ENCODE measurements around the gene OGA. TPM values are rescaled to one million over a fixed set of nuclear protein-coding genes. Genes with fewer than 3 reads are reported as not detected.

The OGA gene
- total and polyA plus RNA-seq, 2 experiments from 2014 or later = 46.1 to 76.8 TPM

DNA sequence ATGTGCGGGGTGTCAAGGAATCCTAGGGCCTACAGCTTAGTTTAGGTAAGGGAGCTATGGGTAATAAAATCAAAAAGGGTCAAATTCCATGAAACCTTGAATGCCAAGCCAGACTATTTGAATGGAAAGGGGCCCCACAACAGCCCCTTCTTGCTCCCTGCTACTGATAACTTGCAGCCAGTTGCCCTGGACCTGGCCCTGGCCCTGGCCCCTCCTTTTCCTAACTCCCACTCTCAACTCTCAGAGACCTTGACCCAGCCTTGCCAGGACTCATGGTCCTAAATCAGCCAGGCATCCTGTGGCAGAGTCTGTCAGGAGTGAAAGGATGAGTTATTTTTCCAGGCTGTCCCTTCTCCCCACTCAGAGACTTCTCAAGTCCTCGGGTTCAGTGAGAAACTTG is 19.5 kb upstream of the OGA start:
- 93% methylated on average over 2 of the region's 2 CpGs for WGBS (ENCODE audit: low lambda C conversion rate, missing lambda C conversion rate)
- peaks cover 22% of the 10 kb centered on the region for H4K20me1 ChIP-seq (ENCODE audit: insufficient read depth, poor library complexity, severe bottlenecking)

DNA sequence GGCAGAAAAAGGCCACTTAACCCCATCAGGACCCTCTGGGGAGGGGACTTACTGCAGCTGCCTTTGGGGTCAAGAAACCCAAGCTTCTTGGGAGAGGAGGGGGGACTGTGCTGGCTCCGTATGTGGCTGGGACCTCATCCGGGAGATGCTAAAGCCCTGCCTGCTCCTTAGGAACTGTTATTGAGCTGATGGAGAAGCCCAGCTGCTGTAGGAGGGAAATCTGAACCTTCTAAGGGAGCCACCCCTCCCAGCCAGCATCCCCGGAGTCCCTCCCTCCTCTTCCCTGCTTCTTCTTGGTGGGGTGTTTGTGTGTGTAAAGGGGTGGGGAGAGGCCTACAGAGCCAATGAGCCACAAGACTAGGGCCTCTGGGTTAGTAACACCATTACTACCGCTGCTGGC is 17.1 kb upstream of the OGA start:
- Histone ChIP-seq H3K4me2 (no peak overlapping the region), H3K27me3 (no peaks in the 10 kb centered on the region), H3K9me2 (replicated peaks; ENCODE audit: insufficient read depth) (no peaks in the 10 kb centered on the region), H3K9me3 (ENCODE audit: low read depth) (no peaks in the 10 kb centered on the region), H3K36me3 (replicated peaks; ENCODE audit: insufficient read depth, low read depth) (no peaks in the 10 kb centered on the region), H2AFZ (no peak overlapping the region), H4K20me1 (ENCODE audit: insufficient read depth, poor library complexity, severe bottlenecking) (peaks cover 3% of the 10 kb centered on the region), H3K4me1 (ENCODE audit: insufficient read depth) (peaks cover 23% of the 10 kb centered on the region), H3K79me2 (no peaks in the 10 kb centered on the region), H3K27ac (no peak overlapping the region), H3K4me3 (no peak overlapping the region)
- no peak for DNase-seq (ENCODE audit: low spot score)
- 92% methylated on average over 4 of the region's 4 CpGs for WGBS (ENCODE audit: low lambda C conversion rate, missing lambda C conversion rate)
- no peak for TF ChIP-seq EZH2 (IDR thresholded peaks at IDR 0.05; ENCODE audit: borderline replicate concordance)
- TF ChIP-seq, protein P1, sequence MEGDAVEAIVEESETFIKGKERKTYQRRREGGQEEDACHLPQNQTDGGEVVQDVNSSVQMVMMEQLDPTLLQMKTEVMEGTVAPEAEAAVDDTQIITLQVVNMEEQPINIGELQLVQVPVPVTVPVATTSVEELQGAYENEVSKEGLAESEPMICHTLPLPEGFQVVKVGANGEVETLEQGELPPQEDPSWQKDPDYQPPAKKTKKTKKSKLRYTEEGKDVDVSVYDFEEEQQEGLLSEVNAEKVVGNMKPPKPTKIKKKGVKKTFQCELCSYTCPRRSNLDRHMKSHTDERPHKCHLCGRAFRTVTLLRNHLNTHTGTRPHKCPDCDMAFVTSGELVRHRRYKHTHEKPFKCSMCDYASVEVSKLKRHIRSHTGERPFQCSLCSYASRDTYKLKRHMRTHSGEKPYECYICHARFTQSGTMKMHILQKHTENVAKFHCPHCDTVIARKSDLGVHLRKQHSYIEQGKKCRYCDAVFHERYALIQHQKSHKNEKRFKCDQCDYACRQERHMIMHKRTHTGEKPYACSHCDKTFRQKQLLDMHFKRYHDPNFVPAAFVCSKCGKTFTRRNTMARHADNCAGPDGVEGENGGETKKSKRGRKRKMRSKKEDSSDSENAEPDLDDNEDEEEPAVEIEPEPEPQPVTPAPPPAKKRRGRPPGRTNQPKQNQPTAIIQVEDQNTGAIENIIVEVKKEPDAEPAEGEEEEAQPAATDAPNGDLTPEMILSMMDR (IDR thresholded peaks at IDR 0.05; ENCODE audit: poor library complexity) = no peak
- no peak for TF ChIP-seq EZH2phosphoT487 (IDR thresholded peaks at IDR 0.05; ENCODE audit: low read depth, severe bottlenecking, unreplicated experiment)

More for the DNA sequence above, 19.5 kb upstream of the OGA start:
- no peak for TF ChIP-seq EZH2 (IDR thresholded peaks at IDR 0.05; ENCODE audit: borderline replicate concordance)
- TF ChIP-seq, protein P1 (IDR thresholded peaks at IDR 0.05; ENCODE audit: poor library complexity) = no peak
- TF ChIP-seq EZH2phosphoT487 (IDR thresholded peaks at IDR 0.05; ENCODE audit: low read depth, severe bottlenecking, unreplicated experiment) = no peak
- Histone ChIP-seq H3K9me3 (ENCODE audit: low read depth) (no peaks in the 10 kb centered on the region), H3K9me2 (replicated peaks; ENCODE audit: insufficient read depth) (no peaks in the 10 kb centered on the region), H3K4me3 (no peak overlapping the region), H3K27me3 (no peaks in the 10 kb centered on the region), H3K36me3 (replicated peaks; ENCODE audit: insufficient read depth, low read depth) (no peaks in the 10 kb centered on the region), H3K4me2 (peak overlapping the region; percentile 9), H2AFZ (no peak overlapping the region), H3K27ac (no peak overlapping the region), H3K79me2 (no peaks in the 10 kb centered on the region), H3K4me1 (ENCODE audit: insufficient read depth) (peaks cover 18% of the 10 kb centered on the region)
- DNase-seq (ENCODE audit: low spot score) = no peak

DNA sequence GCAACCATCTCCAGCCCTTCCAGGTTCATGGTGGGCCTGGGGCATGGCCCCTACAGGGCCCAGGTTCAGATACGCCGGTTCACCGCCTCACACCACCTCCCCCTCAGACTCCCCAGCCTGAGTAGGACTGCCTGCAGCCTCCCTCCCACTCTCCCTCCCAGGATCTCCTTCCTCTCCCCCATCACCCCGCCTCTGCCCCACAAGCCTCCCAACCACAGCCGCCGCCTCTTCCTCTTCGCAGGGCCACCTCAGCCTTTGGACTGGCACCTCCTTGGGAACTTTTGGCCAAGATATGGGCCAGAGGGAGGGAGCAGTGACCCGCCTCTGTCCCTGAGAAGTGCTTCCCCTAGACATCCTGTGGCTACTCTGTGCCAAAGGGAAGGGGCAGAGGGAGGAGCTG is 16.1 kb upstream of the OGA start:
- Histone ChIP-seq H3K4me1 (ENCODE audit: insufficient read depth) (peaks cover 20% of the 10 kb centered on the region), H3K79me2 (no peaks in the 10 kb centered on the region), H3K27me3 (no peaks in the 10 kb centered on the region), H4K20me1 (ENCODE audit: insufficient read depth, poor library complexity, severe bottlenecking) (no peaks in the 10 kb centered on the region), H3K4me3 (no peak overlapping the region), H3K36me3 (replicated peaks; ENCODE audit: insufficient read depth, low read depth) (no peaks in the 10 kb centered on the region), H3K27ac (no peak overlapping the region), H3K4me2 (no peak overlapping the region), H2AFZ (no peak overlapping the region), H3K9me2 (replicated peaks; ENCODE audit: insufficient read depth) (no peaks in the 10 kb centered on the region), H3K9me3 (ENCODE audit: low read depth) (no peaks in the 10 kb centered on the region)
- TF ChIP-seq EZH2phosphoT487 (IDR thresholded peaks at IDR 0.05; ENCODE audit: low read depth, severe bottlenecking, unreplicated experiment) = no peak
- no peak for TF ChIP-seq EZH2 (IDR thresholded peaks at IDR 0.05; ENCODE audit: borderline replicate concordance)
- TF ChIP-seq, protein P1 (IDR thresholded peaks at IDR 0.05; ENCODE audit: poor library complexity) = no peak
- no peak for DNase-seq (ENCODE audit: low spot score)
- 91% methylated on average over 5 of the region's 8 CpGs for WGBS (ENCODE audit: low lambda C conversion rate, missing lambda C conversion rate)

DNA sequence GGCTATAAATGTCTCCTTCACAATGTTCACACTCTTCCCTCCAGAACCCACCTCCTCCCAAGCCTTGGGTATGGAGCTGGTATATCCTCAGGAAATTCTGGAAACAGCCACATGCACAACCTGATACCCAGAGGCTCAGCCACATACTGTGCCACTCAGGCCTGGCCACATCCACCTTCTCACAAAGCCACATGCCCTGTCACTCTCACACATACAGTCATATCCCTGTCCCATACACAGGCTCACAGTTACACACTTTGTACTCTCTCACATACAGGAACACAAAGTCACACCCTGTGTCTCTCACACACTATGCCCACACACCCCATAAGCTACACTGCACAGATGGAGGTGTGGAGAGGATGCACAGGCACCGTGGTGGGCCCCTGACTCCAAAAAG is 15.2 kb upstream of the OGA start:
- Histone ChIP-seq H3K4me2 (no peak overlapping the region), H3K4me1 (ENCODE audit: insufficient read depth) (peaks cover 20% of the 10 kb centered on the region), H3K9me3 (ENCODE audit: low read depth) (no peaks in the 10 kb centered on the region), H3K27me3 (no peaks in the 10 kb centered on the region), H3K27ac (no peak overlapping the region), H4K20me1 (ENCODE audit: insufficient read depth, poor library complexity, severe bottlenecking) (no peaks in the 10 kb centered on the region), H3K9me2 (replicated peaks; ENCODE audit: insufficient read depth) (no peaks in the 10 kb centered on the region), H3K79me2 (no peaks in the 10 kb centered on the region), H3K4me3 (no peak overlapping the region), H2AFZ (no peak overlapping the region), H3K36me3 (replicated peaks; ENCODE audit: insufficient read depth, low read depth) (no peaks in the 10 kb centered on the region)
- TF ChIP-seq, protein P1 (IDR thresholded peaks at IDR 0.05; ENCODE audit: poor library complexity) = no peak
- no peak for TF ChIP-seq EZH2 (IDR thresholded peaks at IDR 0.05; ENCODE audit: borderline replicate concordance)
- TF ChIP-seq EZH2phosphoT487 (IDR thresholded peaks at IDR 0.05; ENCODE audit: low read depth, severe bottlenecking, unreplicated experiment) = no peak
- no peak for DNase-seq (ENCODE audit: low spot score)
- WGBS (ENCODE audit: low lambda C conversion rate, missing lambda C conversion rate) = 79% methylated on average over 1 of the region's 1 CpG
